MM.1S (cell line): ENCODE measurements around the gene RFXANK.

ENCODE experiments used
- CTCF ChIP-seq: fragments of 300-600 bp; sonication (generic); IDR thresholded peaks from 2 replicates; pipeline ENCODE4 v1.5.1; 2016; ENCODE audit warnings: antibody characterized with exemption, low read length, mixed read lengths
- EZH2 ChIP-seq: fragments of 300-600 bp; sonication (generic); optimal IDR thresholded peaks from 2 replicates; pipeline ENCODE3; 2017; ENCODE audit warnings: low read depth, mild to moderate bottlenecking, antibody characterized with exemption, low read length, mixed read lengths

GRCh38 chr19:19229701-19230100, 37.6 kb downstream of the RFXANK start:
- no peak for TF ChIP-seq CTCF
- TF ChIP-seq EZH2 = no peak
